Sigmoid colon (tissue), 7 donors: ENCODE results near the gene GHRH. TPM values are rescaled to one million over a fixed set of nuclear protein-coding genes. Genes with fewer than 3 reads are reported as not detected.

Source experiments
- DNase-seq: peaks from one replicate; pipeline ENCODE4 v3.0.0-alpha.2; 2019
- H3K27ac ChIP-seq, 4 donors: fragments of 200-600 bp; sonication (generic); one replicate each; pipeline ENCODE4 v1.5.1; 2016 to 2019; ENCODE audit warnings: mild to moderate bottlenecking in 1 of 4
- H3K27me3 ChIP-seq, 3 donors: fragments of 200-600 bp; sonication (generic); one replicate each; pipeline ENCODE4 v1.5.1; 2019; ENCODE audit warnings: mild to moderate bottlenecking in 1 of 3
- H3K36me3 ChIP-seq, 4 donors: fragments of 200-600 bp; sonication (generic); one replicate each; pipeline ENCODE4 v1.5.1; 2016 to 2019
- H3K4me1 ChIP-seq, 4 donors: fragments of 200-600 bp; sonication (generic); one replicate each; pipeline ENCODE4 v1.5.1; 2017 to 2019
- H3K4me3 ChIP-seq, 4 donors: fragments of 200-600 bp; sonication (generic); one replicate each; pipeline ENCODE4 v1.5.1; 2017 to 2019; ENCODE audit warnings: mild to moderate bottlenecking in 2 of 4, moderate library complexity in 1 of 4
- H3K9me3 ChIP-seq, 4 donors: fragments of 200-600 bp in 3 of 4; sonication (generic) in 3 of 4; one replicate each; pipeline versions ENCODE4 v1.5.1 to v1.6.1; 2013 to 2019
- EP300 ChIP-seq, 4 donors: sonication (generic); formaldehyde crosslinking; IDR thresholded peaks; one replicate each; pipeline ENCODE4 v1.6.1; 2017; ENCODE audit warnings: antibody characterized with exemption in 4 of 4
- POLR2A ChIP-seq, 2 donors: fragments of 450-650 bp; IDR thresholded peaks; one replicate each; pipeline ENCODE4 v1.6.1; 2016; ENCODE audit warnings: antibody characterized with exemption in 2 of 2, mild to moderate bottlenecking in 2 of 2, moderate library complexity in 2 of 2
- POLR2AphosphoS5 ChIP-seq, 4 donors: sonication (generic); formaldehyde crosslinking; IDR thresholded peaks; one replicate each; pipeline ENCODE4 v1.6.1; 2017; ENCODE audit warnings: antibody characterized with exemption in 4 of 4
- WGBS, 2 donors: extraction: QIAGEN DNeasy Blood & Tissue Kit; methylation state at CpG; one replicate each; pipeline ENCODE4 v1.1.7; 2013; 5-methylcytosine and 5-hydroxymethylcytosine counted together
- intact Hi-C: fragments of 100-400 bp; cut with DNase I; formaldehyde crosslinking; loops from one replicate; pipeline ENCODE4 v1.15.1; 2023
- polyA plus RNA-seq, 3 donors: library from polyadenylated mRNA; stranded (reverse); fragments of 200-250 nt; gene quantifications; one replicate each; pipeline ENCODE4 v1.2.3, GENCODE V29; 2013
- total RNA-seq, 4 donors: library from RNA; depleted of rRNA; stranded (reverse); fragments of >200 nt; gene quantifications; one replicate each; pipeline ENCODE4 v1.1.0, GENCODE V29; 2016
- TF ChIP-seq, protein P1 (sequence below), 4 experiments: fragments of 450-650 bp in 3 of 4; fragments of 200-600 bp in 1 of 4; IDR thresholded peaks; one replicate each; pipeline ENCODE4 v1.5.1; 2016 to 2019; ENCODE audit warnings: antibody characterized with exemption in 4 of 4, mild to moderate bottlenecking in 3 of 4, moderate library complexity in 2 of 4
- donor health status: healthy with polysubstance abuse.
- donor health status: Bipolar disorder and iron deficiency.
- donor health status: healthy.

Gene GHRH
- total and polyA plus RNA-seq, 7 donors = not detected

DNA sequence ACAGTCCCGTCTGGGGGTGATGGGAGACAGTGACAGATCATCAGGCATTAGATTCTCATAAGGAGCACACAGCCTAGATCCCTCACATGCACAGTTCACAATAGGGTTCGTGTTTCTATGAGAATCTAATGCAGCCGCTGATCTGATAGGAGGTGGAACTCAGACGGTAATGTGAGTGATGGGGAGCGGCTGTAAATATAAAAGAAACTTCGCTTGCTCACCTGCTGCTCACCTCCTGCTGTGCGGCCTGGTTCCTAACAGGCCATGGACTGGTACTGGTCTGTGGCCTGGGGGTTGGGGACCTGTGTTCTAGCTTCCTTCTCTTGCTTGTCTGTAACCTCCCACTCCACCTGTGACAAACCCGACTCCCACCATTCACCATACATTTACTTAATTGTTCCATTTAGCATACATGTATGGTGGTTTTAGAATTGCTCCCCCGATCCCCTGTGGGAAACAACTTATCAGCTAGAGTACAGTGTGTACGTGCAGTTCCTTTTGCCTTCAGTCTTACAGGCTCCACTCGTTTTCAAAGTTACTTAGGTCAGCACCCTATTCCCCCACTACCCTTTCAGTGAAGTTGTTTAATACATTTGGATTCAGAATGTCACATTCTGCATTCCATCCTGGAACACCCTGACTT is 31.8 kb upstream of the GHRH start:
- Histone ChIP-seq H3K4me3 (no peak overlapping the region), H3K27ac (peak overlapping the region; percentile 74 to 98 (median 89)), H3K4me1 (peaks cover 0 to 71% (median 60%) of the 10 kb centered on the region in 4 donors), H3K36me3 (peaks cover 0 to 14% (median 0%) of the 10 kb centered on the region in 4 donors), H3K27me3 (no peaks in the 10 kb centered on the region), H3K9me3 (no peaks in the 10 kb centered on the region)
- 93 to 94% methylated on average over 11 of the region's 11 CpGs for WGBS, 2 donors
- TF ChIP-seq EP300 (IDR thresholded peaks at IDR 0.05) (no peak), POLR2A (IDR thresholded peaks at IDR 0.05) (no peak), POLR2AphosphoS5 (IDR thresholded peaks at IDR 0.05) (no peak)
- TF ChIP-seq, protein P1, sequence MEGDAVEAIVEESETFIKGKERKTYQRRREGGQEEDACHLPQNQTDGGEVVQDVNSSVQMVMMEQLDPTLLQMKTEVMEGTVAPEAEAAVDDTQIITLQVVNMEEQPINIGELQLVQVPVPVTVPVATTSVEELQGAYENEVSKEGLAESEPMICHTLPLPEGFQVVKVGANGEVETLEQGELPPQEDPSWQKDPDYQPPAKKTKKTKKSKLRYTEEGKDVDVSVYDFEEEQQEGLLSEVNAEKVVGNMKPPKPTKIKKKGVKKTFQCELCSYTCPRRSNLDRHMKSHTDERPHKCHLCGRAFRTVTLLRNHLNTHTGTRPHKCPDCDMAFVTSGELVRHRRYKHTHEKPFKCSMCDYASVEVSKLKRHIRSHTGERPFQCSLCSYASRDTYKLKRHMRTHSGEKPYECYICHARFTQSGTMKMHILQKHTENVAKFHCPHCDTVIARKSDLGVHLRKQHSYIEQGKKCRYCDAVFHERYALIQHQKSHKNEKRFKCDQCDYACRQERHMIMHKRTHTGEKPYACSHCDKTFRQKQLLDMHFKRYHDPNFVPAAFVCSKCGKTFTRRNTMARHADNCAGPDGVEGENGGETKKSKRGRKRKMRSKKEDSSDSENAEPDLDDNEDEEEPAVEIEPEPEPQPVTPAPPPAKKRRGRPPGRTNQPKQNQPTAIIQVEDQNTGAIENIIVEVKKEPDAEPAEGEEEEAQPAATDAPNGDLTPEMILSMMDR (IDR thresholded peaks at IDR 0.05) = no peak
- no peak for DNase-seq
- intact Hi-C loops = no loop called here

DNA sequence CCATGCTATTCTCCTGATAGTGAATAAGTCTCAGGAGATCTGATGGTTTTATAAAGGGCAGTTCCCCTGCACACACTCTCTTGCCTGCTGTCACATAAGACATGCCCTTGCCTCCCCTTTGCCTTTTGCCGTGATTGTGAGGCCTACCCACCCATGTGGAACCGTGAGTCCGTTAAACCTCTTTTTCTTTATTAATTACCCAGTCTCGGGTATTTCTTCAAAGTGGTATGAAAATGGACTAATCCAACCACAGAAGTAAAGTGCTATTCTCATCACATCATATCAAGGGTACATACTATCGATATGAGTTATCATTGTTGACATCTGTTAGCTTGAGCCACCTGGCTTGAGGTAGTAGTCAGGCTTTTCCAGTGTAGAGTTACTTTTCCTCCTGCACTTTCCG is 30.1 kb upstream of the GHRH start:
- intact Hi-C loops = no loop called here
- no peak overlapping the region for H3K4me3 ChIP-seq
- WGBS, 2 donors = 92 to 95% methylated on average over 6 of the region's 6 CpGs
- no peaks in the 10 kb centered on the region for H3K9me3 ChIP-seq
- no peak for DNase-seq
- peak overlapping the region in 3 of 4 donors; percentile 74 to 98 (median 97) for H3K27ac ChIP-seq
- TF ChIP-seq POLR2AphosphoS5 (IDR thresholded peaks at IDR 0.05) = no peak
- TF ChIP-seq EP300 (IDR thresholded peaks at IDR 0.05) = no peak
- H3K4me1 ChIP-seq = peaks cover 0 to 54% (median 44%) of the 10 kb centered on the region in 4 donors
- no peaks in the 10 kb centered on the region for H3K27me3 ChIP-seq
- H3K36me3 ChIP-seq = peaks cover 0 to 14% (median 0%) of the 10 kb centered on the region in 4 donors

GRCh38 chr20:37290158-37290810 is 28.7 kb upstream of the GHRH start:
- Histone ChIP-seq H3K9me3 (no peaks in the 10 kb centered on the region), H3K36me3 (peaks cover 0 to 14% (median 0%) of the 10 kb centered on the region in 4 donors), H3K27ac (peak overlapping the region; percentile 92 to 98 (median 98)), H3K27me3 (no peaks in the 10 kb centered on the region), H3K4me1 (peaks cover 0 to 40% (median 30%) of the 10 kb centered on the region in 4 donors), H3K4me3 (peak overlapping the region; percentile 90 to 97 (median 93))
- 17 to 60% methylated on average over 21 of the region's 21 CpGs for WGBS, 2 donors
- TF ChIP-seq POLR2A (IDR thresholded peaks at IDR 0.05) (no peak), EP300 (IDR thresholded peaks at IDR 0.05) (no peak), POLR2AphosphoS5 (IDR thresholded peaks at IDR 0.05) (no peak)
- TF ChIP-seq, protein P1 (IDR thresholded peaks at IDR 0.05) = no peak
- intact Hi-C loops = no loop called here
- DNase-seq = no peak

DNA sequence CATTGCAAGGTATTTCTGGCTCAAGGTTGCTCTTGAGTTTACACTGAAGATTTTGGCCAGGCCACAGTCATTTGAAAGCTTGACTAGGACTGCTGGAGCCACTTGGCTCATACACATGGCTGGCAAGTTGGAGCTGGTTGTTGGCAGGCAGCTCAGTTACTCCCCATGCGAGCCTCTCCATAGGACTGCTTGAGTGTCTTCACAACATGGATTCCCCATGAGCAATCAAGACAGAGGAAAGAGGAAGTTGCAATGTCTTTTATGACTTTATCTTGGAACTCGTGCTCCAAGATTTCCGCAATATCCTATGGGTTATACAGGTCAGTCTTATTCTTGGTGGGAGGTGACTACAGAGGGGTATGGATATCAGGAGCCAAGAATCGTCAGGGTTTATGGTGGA is 26.5 kb upstream of the GHRH start:
- Histone ChIP-seq H3K27ac (peak overlapping the region in 1 of 4 donors; percentile 98), H3K9me3 (no peaks in the 10 kb centered on the region), H3K4me1 (peaks cover 0 to 19% (median 13%) of the 10 kb centered on the region in 4 donors), H3K4me3 (no peak overlapping the region), H3K27me3 (no peaks in the 10 kb centered on the region), H3K36me3 (peaks cover 0 to 9% (median 0%) of the 10 kb centered on the region in 4 donors)
- DNase-seq = no peak
- TF ChIP-seq POLR2A (IDR thresholded peaks at IDR 0.05) = no peak
- TF ChIP-seq, protein P1 (IDR thresholded peaks at IDR 0.05) = no peak
- TF ChIP-seq EP300 (IDR thresholded peaks at IDR 0.05) = no peak
- TF ChIP-seq POLR2AphosphoS5 (IDR thresholded peaks at IDR 0.05) = no peak
- 63 to 81% methylated on average over 4 of the region's 4 CpGs for WGBS, 2 donors
- intact Hi-C loops = loop anchor here (2.0 kb wide), 1 partner anchor 59 kb away; the partner anchor contains the start of gene SRC

DNA sequence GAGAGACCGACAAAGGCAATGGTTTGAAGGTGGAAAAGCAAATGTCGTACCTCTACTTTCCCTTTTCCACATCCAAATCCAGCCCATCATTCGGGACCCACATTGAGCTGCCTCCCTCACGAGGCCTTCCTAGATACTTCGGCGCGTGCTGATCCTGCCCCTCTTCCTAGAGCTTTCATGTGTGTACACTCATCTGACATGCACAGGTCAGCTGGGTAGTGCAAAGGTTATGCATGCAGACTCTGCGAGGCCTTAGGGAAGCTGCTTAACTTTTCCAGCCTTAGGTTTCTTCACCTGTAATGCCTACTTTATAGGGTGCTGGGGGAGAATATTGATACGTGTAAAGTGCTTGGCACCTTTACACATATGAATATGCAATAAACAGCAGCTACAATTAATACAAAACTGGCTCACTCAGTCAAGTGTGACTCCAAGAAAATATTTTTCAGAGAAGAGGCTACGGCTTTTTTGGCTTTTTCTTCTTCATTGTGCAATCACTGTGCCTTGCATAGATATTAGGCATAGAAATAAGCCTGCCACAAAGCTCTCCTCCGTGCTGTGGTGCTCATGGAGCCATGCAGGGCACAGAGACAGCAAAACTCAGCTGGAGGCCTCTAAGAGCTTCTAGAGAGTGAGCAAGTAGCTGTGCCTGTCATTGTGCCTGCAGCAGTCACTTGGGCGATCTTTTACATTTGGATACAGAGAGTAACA is 24.2 kb upstream of the GHRH start:
- intact Hi-C loops = no loop called here
- TF ChIP-seq, protein P1 (IDR thresholded peaks at IDR 0.05) = no peak
- TF ChIP-seq EP300 (IDR thresholded peaks at IDR 0.05) (no peak), POLR2AphosphoS5 (IDR thresholded peaks at IDR 0.05) (no peak), POLR2A (IDR thresholded peaks at IDR 0.05) (no peak)
- H3K9me3 ChIP-seq = no peaks in the 10 kb centered on the region
- H3K27ac ChIP-seq = no peak overlapping the region
- H3K4me1 ChIP-seq = peaks cover 0 to 17% (median 12%) of the 10 kb centered on the region in 4 donors
- DNase-seq = no peak
- 84 to 89% methylated on average over 12 of the region's 12 CpGs for WGBS, 2 donors
- H3K4me3 ChIP-seq = no peak overlapping the region
- H3K27me3 ChIP-seq = no peaks in the 10 kb centered on the region
- H3K36me3 ChIP-seq = no peaks in the 10 kb centered on the region
